ENCODE measurements around the gene OR8G5. TPM values are rescaled to one million over a fixed set of nuclear protein-coding genes. Genes with fewer than 3 reads are reported as not detected.

The OR8G5 gene
- total RNA-seq, 2 donors from 2014 or later = not detected

DNA sequence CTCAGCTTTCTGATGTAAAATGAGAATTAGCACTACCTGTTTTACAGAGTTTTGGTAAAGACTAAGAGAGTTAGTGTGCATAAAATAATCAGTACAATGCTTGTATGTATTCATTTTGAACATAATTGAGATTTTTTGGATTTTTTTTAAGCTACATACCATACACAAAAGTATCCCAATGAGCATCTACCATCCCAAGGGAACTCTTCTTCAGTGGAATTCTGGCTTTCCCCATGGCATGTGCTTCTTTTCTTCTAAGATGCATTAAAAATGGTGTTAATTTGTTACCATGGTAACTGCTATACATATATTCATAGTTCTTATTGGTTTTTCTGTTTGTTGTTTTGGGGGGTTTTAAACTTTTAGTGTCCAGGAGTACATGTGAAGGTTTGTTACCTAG lies 39.8 kb downstream of the OR8G5 start:
- Histone ChIP-seq H3K4me3 (no peak overlapping the region), H3K36me3 (no peaks in the 10 kb centered on the region), H3K27me3 (no peaks in the 10 kb centered on the region), H3K9me3 (no peaks in the 10 kb centered on the region), H3K9ac (ENCODE audit: low read depth in 2 of 2, low read length in 2 of 2) (no peak overlapping the region), H3K4me1 (no peaks in the 10 kb centered on the region), H3K27ac (no peak overlapping the region)
- TF ChIP-seq, protein P1, sequence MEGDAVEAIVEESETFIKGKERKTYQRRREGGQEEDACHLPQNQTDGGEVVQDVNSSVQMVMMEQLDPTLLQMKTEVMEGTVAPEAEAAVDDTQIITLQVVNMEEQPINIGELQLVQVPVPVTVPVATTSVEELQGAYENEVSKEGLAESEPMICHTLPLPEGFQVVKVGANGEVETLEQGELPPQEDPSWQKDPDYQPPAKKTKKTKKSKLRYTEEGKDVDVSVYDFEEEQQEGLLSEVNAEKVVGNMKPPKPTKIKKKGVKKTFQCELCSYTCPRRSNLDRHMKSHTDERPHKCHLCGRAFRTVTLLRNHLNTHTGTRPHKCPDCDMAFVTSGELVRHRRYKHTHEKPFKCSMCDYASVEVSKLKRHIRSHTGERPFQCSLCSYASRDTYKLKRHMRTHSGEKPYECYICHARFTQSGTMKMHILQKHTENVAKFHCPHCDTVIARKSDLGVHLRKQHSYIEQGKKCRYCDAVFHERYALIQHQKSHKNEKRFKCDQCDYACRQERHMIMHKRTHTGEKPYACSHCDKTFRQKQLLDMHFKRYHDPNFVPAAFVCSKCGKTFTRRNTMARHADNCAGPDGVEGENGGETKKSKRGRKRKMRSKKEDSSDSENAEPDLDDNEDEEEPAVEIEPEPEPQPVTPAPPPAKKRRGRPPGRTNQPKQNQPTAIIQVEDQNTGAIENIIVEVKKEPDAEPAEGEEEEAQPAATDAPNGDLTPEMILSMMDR (IDR thresholded peaks at IDR 0.05) = no peak
- intact Hi-C loops (cut with DNase I) = no loop called here
- DNase-seq = no peak

- no peaks in the 10 kb centered on the region for H3K27me3 ChIP-seq
- no peak for DNase-seq
- H3K9me3 ChIP-seq = no peaks in the 10 kb centered on the region
- H3K27ac ChIP-seq = no peak overlapping the region
- H3K9ac ChIP-seq (ENCODE audit: low read depth in 2 of 2, low read length in 2 of 2) = no peak overlapping the region
- TF ChIP-seq, protein P1 (IDR thresholded peaks at IDR 0.05) = no peak
- H3K36me3 ChIP-seq = no peaks in the 10 kb centered on the region
- intact Hi-C loops (cut with DNase I) = no loop called here
- no peak overlapping the region for H3K4me3 ChIP-seq
- H3K4me1 ChIP-seq = no peaks in the 10 kb centered on the region
These were observed 41.7 kb downstream of the OR8G5 start for GRCh38 chr11:124297921-124298320.

DNA sequence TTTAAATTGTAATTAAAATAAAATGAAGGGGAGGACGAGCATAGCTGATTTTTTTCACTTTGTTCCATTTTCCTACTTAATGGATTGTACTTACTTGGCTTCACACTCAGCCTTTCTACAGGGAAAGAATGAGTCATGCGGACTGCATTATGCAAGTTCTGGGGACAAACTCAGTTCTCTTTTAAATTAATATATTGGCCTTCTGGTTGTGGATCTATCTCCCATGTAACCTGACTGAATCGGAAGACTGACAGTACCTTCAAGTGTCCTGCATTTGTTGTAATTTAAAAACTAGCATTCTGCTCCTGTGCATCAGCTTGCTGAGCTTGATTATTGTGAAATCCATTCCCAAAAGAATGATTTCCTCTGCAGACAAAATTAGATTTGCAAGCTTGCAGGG lies 45.4 kb downstream of the OR8G5 start:
- DNase-seq = no peak
- intact Hi-C loops (cut with DNase I) = no loop called here
- TF ChIP-seq, protein P1 (IDR thresholded peaks at IDR 0.05) = no peak
- Histone ChIP-seq H3K9me3 (no peaks in the 10 kb centered on the region), H3K4me3 (no peak overlapping the region), H3K27ac (no peak overlapping the region), H3K4me1 (no peaks in the 10 kb centered on the region), H3K36me3 (no peaks in the 10 kb centered on the region), H3K27me3 (no peaks in the 10 kb centered on the region), H3K9ac (ENCODE audit: low read depth in 2 of 2, low read length in 2 of 2) (no peak overlapping the region)

GRCh38 chr11:124302347-124303125 lies 46.4 kb downstream of the OR8G5 start:
- Histone ChIP-seq H3K27me3 (no peaks in the 10 kb centered on the region), H3K27ac (no peak overlapping the region), H3K4me3 (no peak overlapping the region), H3K36me3 (no peaks in the 10 kb centered on the region), H3K4me1 (no peaks in the 10 kb centered on the region), H3K9me3 (no peaks in the 10 kb centered on the region), H3K9ac (ENCODE audit: low read depth in 2 of 2, low read length in 2 of 2) (no peak overlapping the region)
- intact Hi-C loops (cut with DNase I) = no loop called here
- TF ChIP-seq, protein P1 (IDR thresholded peaks at IDR 0.05) = no peak
- no peak for DNase-seq

DNA sequence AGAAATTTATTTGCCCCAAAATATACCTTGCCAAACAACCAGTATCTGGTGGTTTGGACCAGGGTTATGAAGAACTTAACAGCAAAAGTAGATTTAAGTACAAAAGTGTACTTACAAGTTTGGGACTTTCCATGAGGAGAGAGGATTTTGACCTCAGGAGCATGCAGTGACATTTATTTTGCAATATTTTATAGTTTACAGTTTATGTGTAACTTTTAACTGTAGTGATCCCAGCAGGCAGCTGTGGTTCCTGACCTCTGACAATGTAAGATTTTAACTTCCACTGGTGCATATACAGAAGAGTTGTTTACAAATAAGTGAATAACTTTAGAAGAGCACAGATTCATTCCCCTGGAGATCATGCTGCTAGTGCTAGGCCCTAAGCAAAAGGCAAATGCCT lies 50.9 kb downstream of the OR8G5 start:
- no peak for DNase-seq
- Histone ChIP-seq H3K9ac (ENCODE audit: low read depth in 2 of 2, low read length in 2 of 2) (no peak overlapping the region), H3K4me1 (no peaks in the 10 kb centered on the region), H3K36me3 (no peaks in the 10 kb centered on the region), H3K27ac (no peak overlapping the region), H3K27me3 (no peaks in the 10 kb centered on the region), H3K9me3 (no peaks in the 10 kb centered on the region), H3K4me3 (no peak overlapping the region)
- intact Hi-C loops (cut with DNase I) = no loop called here
- TF ChIP-seq, protein P1 (IDR thresholded peaks at IDR 0.05) = no peak
